Thoracic aorta (tissue), 2 donors: Measurements from ENCODE around the gene SPAG9. TPM values are rescaled to one million over a fixed set of nuclear protein-coding genes. Genes with fewer than 3 reads are reported as not detected.

Experiments used
- ATAC-seq: fragments of 150-250 bp; one replicate; pipeline ENCODE4 v1.8.0; 2017; ENCODE audit warnings: low read depth; ENCODE audit not compliant: insufficient number of reproducible peaks, low FRiP score
- DNase-seq: peaks from one replicate; pipeline ENCODE4 v3.0.0-alpha.2; 2020; ENCODE audit warnings: low spot score
- H3K27ac ChIP-seq, 2 donors: fragments of 200-600 bp; sonication (generic); 1 replicate in 1 of 2; 2 replicates in 1 of 2; pipeline ENCODE4 v1.5.1; 2016; ENCODE audit warnings: mild to moderate bottlenecking in 2 of 2, moderate library complexity in 2 of 2
- H3K27me3 ChIP-seq: fragments of 200-600 bp; sonication (generic); replicated peaks from 2 replicates; pipeline ENCODE4 v1.6.0; 2016; ENCODE audit warnings: mild to moderate bottlenecking; ENCODE audit not compliant: insufficient read depth
- H3K36me3 ChIP-seq: fragments of 200-600 bp; sonication (generic); one replicate; pipeline ENCODE4 v1.5.1; 2016
- H3K4me1 ChIP-seq, 2 donors: fragments of 200-600 bp; sonication (generic); 1 replicate in 1 of 2; 2 replicates in 1 of 2; pipeline versions ENCODE4 v1.5.1 to v1.6.0; 2016; ENCODE audit warnings: low read depth in 2 of 2, mild to moderate bottlenecking in 1 of 2; ENCODE audit not compliant: control insufficient read depth in 1 of 2
- H3K4me3 ChIP-seq: fragments of 200-600 bp; sonication (generic); 2 replicates; pipeline ENCODE4 v1.5.1; 2016; ENCODE audit warnings: mild to moderate bottlenecking
- H3K9me3 ChIP-seq: fragments of 200-600 bp; sonication (generic); 2 replicates; pipeline ENCODE4 v1.5.1; 2016
- total RNA-seq, 2 donors: library from RNA; depleted of rRNA; stranded (reverse); fragments of >200 nt; gene quantifications; one replicate each; pipeline versions ENCODE4 v1.1.0 to v1.2.3, GENCODE V29; 2016
- TF ChIP-seq, protein P1 (sequence below): fragments of 200-600 bp; sonication (generic); IDR thresholded peaks from one replicate; pipeline ENCODE4 v1.5.1; 2019; ENCODE audit warnings: antibody characterized with exemption

SPAG9 gene
- total RNA-seq, 2 donors from 2014 or later: 105 to 162 TPM

DNA sequence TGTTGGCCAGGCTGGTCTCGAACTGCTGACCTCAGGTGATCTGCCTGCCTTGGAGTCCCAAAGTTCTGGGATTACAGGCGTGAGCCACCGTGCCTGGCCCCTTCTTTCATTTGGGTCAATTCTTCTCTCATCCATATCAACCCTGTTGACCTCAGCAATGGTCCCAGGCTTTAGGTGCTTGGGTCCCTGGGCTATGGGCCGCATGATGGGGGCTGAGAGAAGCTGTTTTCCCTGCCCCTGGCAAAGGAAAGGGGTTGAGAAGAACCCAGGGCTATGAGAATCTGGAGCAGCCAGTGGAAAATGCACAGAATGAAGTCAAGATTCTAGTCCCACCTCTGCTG lies 164.3 kb downstream of the SPAG9 start:
- Histone ChIP-seq H3K36me3 (no peaks in the 10 kb centered on the region), H3K27me3 (no peaks in the 10 kb centered on the region), H3K27ac (no peak overlapping the region), H3K9me3 (no peaks in the 10 kb centered on the region), H3K4me1 (peaks cover 3 to 15% of the 10 kb centered on the region in 2 donors), H3K4me3 (no peak overlapping the region)
- TF ChIP-seq, protein P1, sequence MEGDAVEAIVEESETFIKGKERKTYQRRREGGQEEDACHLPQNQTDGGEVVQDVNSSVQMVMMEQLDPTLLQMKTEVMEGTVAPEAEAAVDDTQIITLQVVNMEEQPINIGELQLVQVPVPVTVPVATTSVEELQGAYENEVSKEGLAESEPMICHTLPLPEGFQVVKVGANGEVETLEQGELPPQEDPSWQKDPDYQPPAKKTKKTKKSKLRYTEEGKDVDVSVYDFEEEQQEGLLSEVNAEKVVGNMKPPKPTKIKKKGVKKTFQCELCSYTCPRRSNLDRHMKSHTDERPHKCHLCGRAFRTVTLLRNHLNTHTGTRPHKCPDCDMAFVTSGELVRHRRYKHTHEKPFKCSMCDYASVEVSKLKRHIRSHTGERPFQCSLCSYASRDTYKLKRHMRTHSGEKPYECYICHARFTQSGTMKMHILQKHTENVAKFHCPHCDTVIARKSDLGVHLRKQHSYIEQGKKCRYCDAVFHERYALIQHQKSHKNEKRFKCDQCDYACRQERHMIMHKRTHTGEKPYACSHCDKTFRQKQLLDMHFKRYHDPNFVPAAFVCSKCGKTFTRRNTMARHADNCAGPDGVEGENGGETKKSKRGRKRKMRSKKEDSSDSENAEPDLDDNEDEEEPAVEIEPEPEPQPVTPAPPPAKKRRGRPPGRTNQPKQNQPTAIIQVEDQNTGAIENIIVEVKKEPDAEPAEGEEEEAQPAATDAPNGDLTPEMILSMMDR: no peak
- DNase-seq: no peak
- no peak for ATAC-seq

DNA sequence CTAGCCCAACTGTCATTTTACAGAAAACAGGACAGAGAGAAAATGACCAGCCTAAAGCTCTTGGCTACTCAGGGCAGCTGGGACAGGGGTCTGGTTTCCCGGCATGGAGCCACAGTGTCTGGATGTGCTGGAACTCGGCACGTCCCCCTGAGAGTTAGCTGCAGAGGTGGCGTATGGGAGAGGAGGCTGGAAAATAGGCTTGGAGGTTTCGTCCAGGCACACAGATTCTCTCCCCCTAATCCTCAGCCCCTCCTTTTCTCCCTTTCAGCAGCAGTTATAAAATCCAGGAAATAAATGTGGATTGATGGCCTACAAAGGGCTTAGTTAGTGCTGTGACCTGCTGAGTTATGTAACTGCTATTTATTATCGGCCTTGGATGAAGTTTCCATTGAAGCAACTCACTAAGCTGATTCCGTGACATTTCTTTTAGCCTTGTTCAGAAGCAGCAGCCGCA lies 165.0 kb downstream of the SPAG9 start:
- DNase-seq (no peak), ATAC-seq (no peak)
- H3K27me3 ChIP-seq: no peaks in the 10 kb centered on the region
- H3K27ac ChIP-seq: no peak overlapping the region
- peaks cover 3 to 20% of the 10 kb centered on the region in 2 donors for H3K4me1 ChIP-seq
- TF ChIP-seq, protein P1: no peak
- no peak overlapping the region for H3K4me3 ChIP-seq
- H3K9me3 ChIP-seq: no peaks in the 10 kb centered on the region
- no peaks in the 10 kb centered on the region for H3K36me3 ChIP-seq

DNA sequence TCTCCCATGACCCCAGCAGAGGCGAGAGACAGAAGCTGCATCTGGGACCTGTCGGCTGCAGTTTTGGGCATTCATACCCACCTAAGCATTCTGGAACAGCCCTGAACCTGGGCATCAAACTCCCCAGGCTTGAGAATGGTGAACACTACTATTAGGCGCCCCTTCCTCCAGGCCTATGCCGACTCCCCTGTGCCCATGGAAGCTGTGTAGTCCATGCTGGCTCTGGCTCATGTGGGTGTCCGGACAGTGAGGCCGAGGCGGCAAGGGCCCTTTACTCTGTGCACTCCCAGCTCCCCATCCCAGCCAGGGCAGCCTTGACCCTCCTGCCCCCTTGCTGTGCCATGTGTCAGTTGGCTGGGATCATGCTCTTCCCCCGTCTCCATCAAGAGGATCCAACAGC lies 165.5 kb downstream of the SPAG9 start:
- TF ChIP-seq, protein P1: no peak

DNA sequence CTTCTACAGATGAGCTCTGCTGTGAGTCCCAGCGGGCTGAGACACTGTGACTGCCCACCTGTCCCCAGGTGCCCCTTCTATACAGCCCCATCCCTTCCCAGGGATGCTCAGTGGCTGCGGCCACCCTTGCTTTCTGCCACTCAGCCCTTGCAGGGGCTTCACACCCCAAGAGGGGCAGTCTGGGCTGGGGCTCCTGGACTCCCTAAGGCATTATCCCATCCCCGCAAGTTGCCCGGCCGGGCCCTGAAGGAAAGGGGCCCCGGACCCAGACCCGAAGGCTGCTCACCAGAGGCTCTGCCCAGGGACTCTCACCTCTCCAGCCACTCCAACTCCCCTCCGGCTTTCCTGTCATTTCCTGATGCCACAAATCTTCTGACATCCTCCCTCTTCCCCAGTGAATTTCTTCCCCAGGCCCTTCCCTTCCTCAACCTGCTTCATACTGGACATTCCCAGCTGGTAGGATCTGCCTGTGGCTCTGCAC lies 166.0 kb downstream of the SPAG9 start:
- ATAC-seq (no peak), DNase-seq (no peak)
- TF ChIP-seq, protein P1: no peak
- Histone ChIP-seq H3K36me3 (no peaks in the 10 kb centered on the region), H3K9me3 (no peaks in the 10 kb centered on the region), H3K4me3 (no peak overlapping the region), H3K4me1 (peaks cover 11 to 30% of the 10 kb centered on the region in 2 donors), H3K27ac (peak overlapping the region in 1 of 2 donors; percentile 43), H3K27me3 (no peaks in the 10 kb centered on the region)

More for the DNA sequence above, 165.5 kb downstream of the SPAG9 start:
- peaks cover 6 to 25% of the 10 kb centered on the region in 2 donors for H3K4me1 ChIP-seq
- DNase-seq (no peak), ATAC-seq (no peak)
- no peaks in the 10 kb centered on the region for H3K27me3 ChIP-seq
- H3K4me3 ChIP-seq: no peak overlapping the region
- no peaks in the 10 kb centered on the region for H3K9me3 ChIP-seq
- no peaks in the 10 kb centered on the region for H3K36me3 ChIP-seq
- H3K27ac ChIP-seq: peak overlapping the region in 1 of 2 donors; percentile 43

DNA sequence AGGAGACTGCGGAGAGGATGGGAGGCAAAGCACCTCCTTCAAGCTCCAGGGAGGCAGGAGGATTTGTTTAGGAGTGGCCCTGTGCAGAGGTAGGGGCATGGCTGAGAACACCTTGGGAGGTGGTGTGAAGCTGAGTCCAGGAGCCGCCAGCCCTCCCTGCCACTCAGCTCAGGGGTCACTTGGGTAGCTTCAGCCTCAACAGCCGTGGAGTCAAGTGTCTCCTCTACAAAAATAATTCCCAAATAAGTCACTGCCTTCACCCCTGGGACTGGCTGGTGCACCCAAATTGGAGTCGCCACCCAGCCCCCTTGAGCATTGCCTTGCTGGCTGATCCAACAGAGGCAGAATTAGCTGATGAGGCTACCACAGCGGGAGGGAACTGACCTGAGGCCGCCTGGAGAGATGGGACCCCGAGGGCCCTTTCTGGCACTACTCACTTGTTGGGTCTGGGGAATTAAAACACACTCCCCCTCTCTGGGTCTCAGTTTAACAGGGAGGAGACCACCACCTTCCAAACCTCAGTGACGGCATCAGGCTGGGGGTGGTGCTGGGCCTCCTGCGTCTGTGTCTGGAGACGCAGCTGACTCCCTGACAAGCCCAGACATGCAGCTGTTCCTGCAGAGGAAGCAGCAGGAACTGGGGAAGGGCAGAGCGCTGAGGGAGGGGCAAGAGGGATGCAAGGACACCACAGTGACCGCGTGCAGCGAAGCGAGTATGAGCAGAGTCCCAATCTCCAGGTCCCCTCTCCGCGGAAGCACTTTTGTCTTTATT lies 166.7 kb downstream of the SPAG9 start:
- Histone ChIP-seq H3K27ac (peak overlapping the region in 1 of 2 donors; percentile 32), H3K36me3 (no peaks in the 10 kb centered on the region), H3K9me3 (no peaks in the 10 kb centered on the region), H3K4me3 (no peak overlapping the region), H3K27me3 (no peaks in the 10 kb centered on the region), H3K4me1 (peaks cover 16 to 37% of the 10 kb centered on the region in 2 donors)
- TF ChIP-seq, protein P1: no peak
- ATAC-seq (no peak), DNase-seq (no peak)
